ENCODE measurements around the gene PEAK3.

PEAK3 gene

GRCh38 chr19:2282062-2282861 lies at the start of gene PEAK3:
PEAK3 (minus strand) TSS chr19:2282175; CDS start chr19:2280931, 1,244 bp downstream.
- peak; percentile 71 for DNase-seq (ENCODE audit: low spot score)

- no peak for DNase-seq (ENCODE audit: low spot score)
Observed at GRCh38 chr19:2330632-2331284, 48.8 kb upstream of the PEAK3 start.

- DNase-seq (ENCODE audit: low spot score): no peak
Observed at GRCh38 chr19:2330255-2330631, 48.3 kb upstream of the PEAK3 start.

- no peak for DNase-seq (ENCODE audit: low spot score)
Observed at GRCh38 chr19:2329501-2329916, 47.5 kb upstream of the PEAK3 start.

- DNase-seq (ENCODE audit: low spot score): no peak
Observed at GRCh38 chr19:2329149-2329478, 47.1 kb upstream of the PEAK3 start.

GRCh38 chr19:2328401-2329148 lies 46.6 kb upstream of the PEAK3 start, which contains the start of the genes LSM7 and SPPL2B:
LSM7 (minus strand) TSS chr19:2328586; CDS start chr19:2328566, 20 bp downstream.
SPPL2B (plus strand) TSS chr19:2328684; CDS start chr19:2328710, 26 bp downstream.
- peak; percentile 87 for DNase-seq (ENCODE audit: low spot score)

GRCh38 chr19:2327773-2328400 lies 45.9 kb upstream of the PEAK3 start:
- peak; percentile 74 for DNase-seq (ENCODE audit: low spot score)

GRCh38 chr19:2326699-2327360 lies 44.9 kb upstream of the PEAK3 start:
- DNase-seq (ENCODE audit: low spot score): no peak

GRCh38 chr19:2325281-2326046 lies 43.5 kb upstream of the PEAK3 start:
- DNase-seq (ENCODE audit: low spot score): peak; percentile 58

- DNase-seq (ENCODE audit: low spot score): no peak
Observed at GRCh38 chr19:2324220-2324948, 42.4 kb upstream of the PEAK3 start.

GRCh38 chr19:2323707-2324106 lies 41.7 kb upstream of the PEAK3 start:
- no peak for DNase-seq (ENCODE audit: low spot score)

- DNase-seq (ENCODE audit: low spot score): no peak
Observed at GRCh38 chr19:2321565-2322283, 39.7 kb upstream of the PEAK3 start.

- DNase-seq (ENCODE audit: low spot score): no peak
Observed at GRCh38 chr19:2320939-2321338, 39.0 kb upstream of the PEAK3 start.

GRCh38 chr19:2320049-2320448 lies 38.1 kb upstream of the PEAK3 start:
- no peak for DNase-seq (ENCODE audit: low spot score)

GRCh38 chr19:2319551-2319950 lies 37.6 kb upstream of the PEAK3 start:
- DNase-seq (ENCODE audit: low spot score): no peak

- DNase-seq (ENCODE audit: low spot score): no peak
Observed at GRCh38 chr19:2318923-2319322, 36.9 kb upstream of the PEAK3 start.

GRCh38 chr19:2317756-2318155 lies 35.8 kb upstream of the PEAK3 start:
- no peak for DNase-seq (ENCODE audit: low spot score)

- DNase-seq (ENCODE audit: low spot score): no peak
Observed at GRCh38 chr19:2317300-2317699, 35.3 kb upstream of the PEAK3 start.

GRCh38 chr19:2315818-2316353 lies 33.9 kb upstream of the PEAK3 start:
- DNase-seq (ENCODE audit: low spot score): peak; percentile 74
